CD4-positive, alpha-beta T cell treated with Interleukin-2 at 100 ng/mL for 4 hours (primary cell): ENCODE results near the gene DAAM1.
A peak's percentile ranks its signal among the peaks of the same experiment; 100 is the strongest.

ENCODE experiments used
- DNase-seq: peaks from one replicate; pipeline ENCODE4 v3.0.0-alpha.2; 2020; ENCODE audit warnings: low spot score

Gene DAAM1

GRCh38 chr14:59188461-59189090 is at the start of gene DAAM1:
TSS of gene DAAM1 (plus strand) at chr14:59188667. CDS start at chr14:59263478, 74,811 bp downstream.
- DNase-seq = peak; percentile 98

GRCh38 chr14:59139324-59139723 is 49.1 kb upstream of the DAAM1 start:
- no peak for DNase-seq

- DNase-seq = no peak
Observed at GRCh38 chr14:59140106-59140843, 48.2 kb upstream of the DAAM1 start.

- no peak for DNase-seq
Observed at GRCh38 chr14:59146484-59146883, 42.0 kb upstream of the DAAM1 start.

- no peak for DNase-seq
Observed at GRCh38 chr14:59147007-59147406, 41.5 kb upstream of the DAAM1 start.

GRCh38 chr14:59148334-59148900 is 40.0 kb upstream of the DAAM1 start:
- DNase-seq = no peak

GRCh38 chr14:59150990-59151389 is 37.5 kb upstream of the DAAM1 start:
- DNase-seq = no peak

GRCh38 chr14:59154373-59154772 is 34.1 kb upstream of the DAAM1 start:
- peak; percentile 7 for DNase-seq

- DNase-seq = no peak
Observed at GRCh38 chr14:59155886-59156285, 32.6 kb upstream of the DAAM1 start.

GRCh38 chr14:59159169-59159568 is 29.3 kb upstream of the DAAM1 start:
- DNase-seq = no peak

- no peak for DNase-seq
Observed at GRCh38 chr14:59160506-59160905, 28.0 kb upstream of the DAAM1 start.

- peak; percentile 17 for DNase-seq
Observed at GRCh38 chr14:59161561-59162175, 26.8 kb upstream of the DAAM1 start.

- no peak for DNase-seq
Observed at GRCh38 chr14:59166258-59166657, 22.2 kb upstream of the DAAM1 start.

- DNase-seq = no peak
Observed at GRCh38 chr14:59175404-59175803, 13.1 kb upstream of the DAAM1 start.

- DNase-seq = no peak
Observed at GRCh38 chr14:59176765-59177164, 11.7 kb upstream of the DAAM1 start.

GRCh38 chr14:59177262-59177661 is 11.2 kb upstream of the DAAM1 start:
- DNase-seq = no peak

- no peak for DNase-seq
Observed at GRCh38 chr14:59181791-59182190, 6.7 kb upstream of the DAAM1 start.

GRCh38 chr14:59182641-59183040 is 5.8 kb upstream of the DAAM1 start:
- no peak for DNase-seq

GRCh38 chr14:59183150-59183549 is 5.3 kb upstream of the DAAM1 start:
- no peak for DNase-seq

- no peak for DNase-seq
Observed at GRCh38 chr14:59184396-59184795, 4.1 kb upstream of the DAAM1 start.

GRCh38 chr14:59185676-59186075 is 2.8 kb upstream of the DAAM1 start:
- no peak for DNase-seq

GRCh38 chr14:59186306-59186705 is 2.2 kb upstream of the DAAM1 start:
- DNase-seq = no peak

- no peak for DNase-seq
Observed at GRCh38 chr14:59187118-59187517, 1.3 kb upstream of the DAAM1 start.
